GM12801 (cell line): ENCODE results near the gene AK4.

Experiments used
- TF ChIP-seq, protein P1 (sequence below): IDR thresholded peaks from one replicate; pipeline ENCODE4 v1.5.1; 2011; ENCODE audit warnings: control low read depth; ENCODE audit not compliant: insufficient read length; ENCODE audit errors: extremely low read depth

Gene AK4

DNA sequence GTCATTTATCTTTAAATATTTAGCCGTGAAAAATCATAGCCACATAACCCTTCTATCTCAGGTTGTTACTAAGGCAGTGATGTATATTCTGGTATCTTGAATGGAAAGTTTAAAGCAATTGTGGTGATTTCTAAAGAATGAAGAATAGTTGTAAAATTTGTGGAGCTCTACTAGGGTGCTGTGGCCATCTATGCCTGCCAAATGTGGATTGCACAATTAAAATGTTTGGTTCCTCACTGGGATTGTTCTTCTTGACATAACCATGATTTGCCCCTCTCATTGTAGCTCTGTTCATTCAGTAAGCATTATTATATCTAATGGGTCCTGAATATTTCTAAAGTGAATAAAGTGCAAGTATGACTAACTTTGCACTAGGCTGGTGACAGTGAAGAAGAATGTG lies 50.1 kb downstream of the AK4 start:
- TF ChIP-seq, protein P1, sequence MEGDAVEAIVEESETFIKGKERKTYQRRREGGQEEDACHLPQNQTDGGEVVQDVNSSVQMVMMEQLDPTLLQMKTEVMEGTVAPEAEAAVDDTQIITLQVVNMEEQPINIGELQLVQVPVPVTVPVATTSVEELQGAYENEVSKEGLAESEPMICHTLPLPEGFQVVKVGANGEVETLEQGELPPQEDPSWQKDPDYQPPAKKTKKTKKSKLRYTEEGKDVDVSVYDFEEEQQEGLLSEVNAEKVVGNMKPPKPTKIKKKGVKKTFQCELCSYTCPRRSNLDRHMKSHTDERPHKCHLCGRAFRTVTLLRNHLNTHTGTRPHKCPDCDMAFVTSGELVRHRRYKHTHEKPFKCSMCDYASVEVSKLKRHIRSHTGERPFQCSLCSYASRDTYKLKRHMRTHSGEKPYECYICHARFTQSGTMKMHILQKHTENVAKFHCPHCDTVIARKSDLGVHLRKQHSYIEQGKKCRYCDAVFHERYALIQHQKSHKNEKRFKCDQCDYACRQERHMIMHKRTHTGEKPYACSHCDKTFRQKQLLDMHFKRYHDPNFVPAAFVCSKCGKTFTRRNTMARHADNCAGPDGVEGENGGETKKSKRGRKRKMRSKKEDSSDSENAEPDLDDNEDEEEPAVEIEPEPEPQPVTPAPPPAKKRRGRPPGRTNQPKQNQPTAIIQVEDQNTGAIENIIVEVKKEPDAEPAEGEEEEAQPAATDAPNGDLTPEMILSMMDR: no peak

DNA sequence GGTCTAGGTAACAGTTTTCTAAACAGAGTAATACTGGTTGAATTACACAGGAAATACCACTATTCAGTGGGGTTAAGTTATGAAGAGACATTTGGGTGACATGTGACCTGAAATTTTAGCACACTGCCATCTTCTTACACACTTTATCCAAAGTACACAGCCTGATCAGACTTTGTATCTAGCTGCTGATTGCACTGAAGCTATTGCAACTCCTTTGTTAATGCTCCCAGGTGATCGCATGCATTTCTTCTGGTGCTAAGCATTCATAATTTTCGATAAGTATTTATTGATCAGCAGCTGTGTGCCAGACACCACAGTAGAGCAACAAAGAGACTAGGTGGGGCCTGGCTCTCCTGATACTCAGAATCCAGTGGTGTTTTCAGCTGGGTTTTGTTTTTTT lies 52.4 kb downstream of the AK4 start:
- TF ChIP-seq, protein P1: no peak

DNA sequence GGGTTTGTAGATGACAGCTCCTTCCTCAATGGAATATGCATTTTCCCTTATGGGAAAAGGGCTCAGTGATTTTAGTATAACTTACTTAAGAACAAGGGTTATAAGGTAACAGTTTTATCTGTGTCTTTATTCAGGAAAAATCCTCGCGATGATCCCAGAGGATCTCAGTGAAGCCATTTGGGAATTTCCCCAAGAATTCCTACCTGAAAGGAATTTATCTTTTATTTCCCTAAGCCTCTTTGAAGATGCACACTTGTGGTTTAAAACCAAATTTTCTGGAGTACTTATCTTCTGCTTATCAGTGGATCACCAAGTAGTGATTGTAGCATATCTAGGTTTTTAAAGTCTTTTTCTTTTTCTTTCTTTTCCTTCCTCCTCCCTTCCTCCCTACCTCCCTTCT lies 58.8 kb downstream of the AK4 start:
- TF ChIP-seq, protein P1: no peak

DNA sequence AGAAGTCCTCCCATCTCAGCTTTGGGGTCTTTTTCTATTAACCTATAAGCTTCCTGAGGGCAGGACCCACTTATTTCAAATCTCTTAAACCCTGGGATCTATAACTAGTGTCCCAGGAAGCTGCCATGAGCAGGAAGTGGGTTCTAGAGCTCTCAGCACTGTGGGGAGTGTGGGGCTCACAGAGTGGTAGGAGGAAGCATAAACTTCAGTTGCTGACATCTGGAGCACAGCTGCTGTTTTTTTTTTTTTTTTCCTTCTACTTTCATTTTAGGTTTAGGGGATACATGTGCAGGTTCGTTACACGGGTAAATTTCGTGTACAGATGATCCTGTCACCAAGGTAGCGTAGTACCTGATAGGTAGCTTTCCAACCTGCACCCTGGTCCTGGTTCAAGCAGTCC lies 59.3 kb downstream of the AK4 start:
- TF ChIP-seq, protein P1: no peak

DNA sequence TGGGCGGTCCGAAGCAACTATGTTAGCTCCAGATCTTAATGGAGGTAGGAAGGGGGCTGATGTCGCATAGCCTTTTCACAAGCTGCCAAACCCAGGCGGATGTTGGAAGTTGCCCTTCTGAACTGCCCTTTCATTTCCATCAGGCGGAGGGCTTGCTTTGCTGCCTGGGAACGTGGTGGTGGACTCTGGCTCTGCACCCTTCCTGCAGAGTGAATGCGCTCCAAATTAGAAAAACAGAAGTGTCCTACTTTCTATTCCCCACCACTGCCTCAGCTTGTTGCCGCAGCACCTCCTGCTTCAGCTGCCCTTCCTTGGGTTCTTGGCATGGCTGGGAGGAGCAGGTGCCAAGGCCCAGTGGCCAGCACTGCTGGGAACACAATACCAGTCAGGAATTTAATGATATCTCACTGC lies 60.6 kb downstream of the AK4 start:
- TF ChIP-seq, protein P1: no peak

DNA sequence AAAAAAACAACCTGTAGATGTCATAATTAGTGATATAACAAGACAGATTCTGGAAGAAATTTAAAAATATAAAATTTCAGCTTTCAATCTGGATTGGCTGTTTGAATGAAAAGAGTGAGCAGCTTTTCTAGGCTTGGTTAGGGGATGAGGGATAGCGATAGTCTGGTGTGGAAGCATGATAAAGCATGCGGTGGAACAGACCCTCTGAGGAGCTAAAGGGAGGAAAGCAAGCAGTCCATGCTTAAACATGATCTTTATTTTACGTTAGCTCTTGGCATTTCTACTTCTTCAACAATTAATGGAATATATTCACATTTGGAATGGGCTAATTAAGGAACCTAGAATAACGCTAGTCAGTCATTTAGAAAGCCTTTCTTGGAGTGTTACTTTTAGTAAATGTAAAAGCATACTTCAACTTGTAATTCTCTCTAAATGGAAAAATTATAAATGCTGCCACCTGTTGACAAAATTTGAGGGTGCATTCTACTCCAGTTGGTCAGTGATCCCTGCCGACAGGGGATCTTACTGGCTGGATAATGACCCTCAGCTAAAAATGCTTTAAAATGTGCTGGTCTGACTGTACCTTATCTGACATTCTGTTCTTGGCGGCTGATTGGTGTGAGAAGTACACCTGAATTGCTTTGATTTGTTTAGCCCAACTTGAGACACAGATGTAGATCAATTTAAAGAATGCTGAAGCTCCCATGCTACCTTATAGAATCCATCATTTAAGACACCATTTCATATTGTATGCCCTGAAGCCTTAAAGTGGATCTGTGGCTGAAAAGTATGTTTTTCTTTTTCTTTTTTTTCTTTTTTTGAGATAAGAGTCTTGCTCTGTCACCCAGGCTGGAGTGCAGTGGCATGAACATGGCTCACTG lies 61.2 kb downstream of the AK4 start:
- TF ChIP-seq, protein P1: no peak

DNA sequence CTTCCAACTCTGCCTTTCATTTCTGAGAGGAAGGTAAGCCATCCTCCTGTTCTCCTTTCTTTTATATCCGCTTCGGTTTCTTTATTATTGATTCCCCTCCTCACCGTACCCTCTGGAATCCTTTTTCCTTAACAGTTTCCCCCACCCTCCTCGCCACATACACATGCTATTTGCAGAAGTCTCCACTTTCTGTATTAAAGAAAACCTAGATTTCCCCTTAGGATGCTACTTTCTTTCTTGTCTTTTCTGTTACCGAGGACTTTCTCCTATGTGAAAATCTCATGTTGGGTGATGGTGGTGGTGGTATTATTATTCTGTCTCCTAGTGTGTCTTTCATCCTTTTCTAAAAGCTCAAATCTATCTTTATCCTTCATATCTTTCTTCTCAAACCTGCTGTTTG lies 62.3 kb downstream of the AK4 start:
- TF ChIP-seq, protein P1: no peak
